22Rv1 (cell line): ENCODE measurements around the gene C1QTNF12.

Source experiments
- ZFX ChIP-seq: fragments of 450-650 bp; IDR thresholded peaks from 2 replicates; pipeline ENCODE4 v1.6.1; 2017; ENCODE audit warnings: antibody characterized with exemption, borderline replicate concordance
- TF ChIP-seq, protein P1 (sequence below): fragments of 450-650 bp; IDR thresholded peaks from 2 replicates; pipeline ENCODE4 v1.5.1; 2017; ENCODE audit warnings: mild to moderate bottlenecking

- TF ChIP-seq, protein P1, sequence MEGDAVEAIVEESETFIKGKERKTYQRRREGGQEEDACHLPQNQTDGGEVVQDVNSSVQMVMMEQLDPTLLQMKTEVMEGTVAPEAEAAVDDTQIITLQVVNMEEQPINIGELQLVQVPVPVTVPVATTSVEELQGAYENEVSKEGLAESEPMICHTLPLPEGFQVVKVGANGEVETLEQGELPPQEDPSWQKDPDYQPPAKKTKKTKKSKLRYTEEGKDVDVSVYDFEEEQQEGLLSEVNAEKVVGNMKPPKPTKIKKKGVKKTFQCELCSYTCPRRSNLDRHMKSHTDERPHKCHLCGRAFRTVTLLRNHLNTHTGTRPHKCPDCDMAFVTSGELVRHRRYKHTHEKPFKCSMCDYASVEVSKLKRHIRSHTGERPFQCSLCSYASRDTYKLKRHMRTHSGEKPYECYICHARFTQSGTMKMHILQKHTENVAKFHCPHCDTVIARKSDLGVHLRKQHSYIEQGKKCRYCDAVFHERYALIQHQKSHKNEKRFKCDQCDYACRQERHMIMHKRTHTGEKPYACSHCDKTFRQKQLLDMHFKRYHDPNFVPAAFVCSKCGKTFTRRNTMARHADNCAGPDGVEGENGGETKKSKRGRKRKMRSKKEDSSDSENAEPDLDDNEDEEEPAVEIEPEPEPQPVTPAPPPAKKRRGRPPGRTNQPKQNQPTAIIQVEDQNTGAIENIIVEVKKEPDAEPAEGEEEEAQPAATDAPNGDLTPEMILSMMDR: no peak
- no peak for TF ChIP-seq ZFX
Measured at GRCh38 chr1:1275836-1276235, 29.3 kb upstream of the C1QTNF12 start.
